Endometrium (tissue), 2 donors: ENCODE measurements around the gene CDKL5.

Source experiments
- FAIRE-seq: peaks from 2 replicates; lab custom pipeline; 2012; peaks lifted over from hg19 to GRCh38; lab: Jason Lieb, UNC
- donor health status: control.
- donor health status: control.

CDKL5 gene

DNA sequence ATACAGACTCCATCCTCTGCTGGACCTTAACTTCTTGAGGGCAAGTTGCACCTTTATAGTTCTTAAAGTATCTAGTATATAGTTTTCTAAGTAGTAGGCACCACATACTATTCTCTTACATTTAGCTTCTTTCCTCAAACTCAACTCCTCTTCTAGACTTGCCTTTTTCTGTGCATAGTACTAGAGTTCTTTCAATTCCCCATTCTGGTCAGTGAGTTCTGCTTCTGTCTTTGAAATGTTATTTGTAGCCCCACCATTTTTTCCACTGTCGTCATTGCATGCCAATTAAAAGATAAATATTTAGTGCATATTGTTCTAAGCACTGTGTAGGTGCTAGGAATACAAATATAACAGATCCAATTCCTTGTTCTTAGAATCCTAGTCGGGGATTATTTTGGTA is 31.6 kb downstream of the CDKL5 start:
- FAIRE-seq = no peak

DNA sequence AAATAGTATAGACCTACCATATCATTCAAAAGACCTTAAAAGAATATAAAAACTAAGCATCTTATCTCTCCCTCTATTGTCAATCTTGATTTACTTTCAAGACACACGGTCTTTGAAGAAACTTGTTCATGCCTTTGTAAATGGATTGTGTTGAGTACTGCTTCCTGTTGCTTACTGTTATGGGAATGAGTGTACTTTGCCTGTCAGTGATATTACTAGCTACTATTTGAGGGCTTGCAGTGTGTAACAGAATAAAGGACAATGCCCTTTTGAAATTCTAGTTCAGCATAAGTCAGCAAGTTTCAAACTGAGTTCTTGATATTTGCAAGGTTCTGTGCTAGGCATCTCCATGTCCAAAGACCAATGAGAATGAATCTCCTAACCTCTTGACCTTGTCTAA is 36.0 kb downstream of the CDKL5 start:
- no peak for FAIRE-seq

DNA sequence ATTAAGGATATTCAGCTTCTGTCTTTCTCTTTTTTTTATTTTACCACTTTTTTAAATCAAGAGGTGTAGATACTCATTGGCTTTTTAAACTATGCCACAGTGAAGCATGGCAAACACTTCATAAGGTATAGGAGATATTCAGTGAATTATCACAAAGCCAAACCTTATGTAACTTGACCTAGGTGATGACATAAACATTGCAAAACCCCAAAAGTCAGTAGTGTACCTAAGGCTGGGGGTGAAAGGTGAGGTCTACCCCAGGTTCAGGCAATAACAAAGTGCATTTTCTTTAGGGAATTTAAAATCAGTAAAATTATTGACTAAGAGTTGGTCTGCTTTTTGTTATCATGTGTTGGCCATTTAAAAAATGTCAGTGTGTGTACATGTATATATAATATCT is 39.1 kb downstream of the CDKL5 start:
- no peak for FAIRE-seq

DNA sequence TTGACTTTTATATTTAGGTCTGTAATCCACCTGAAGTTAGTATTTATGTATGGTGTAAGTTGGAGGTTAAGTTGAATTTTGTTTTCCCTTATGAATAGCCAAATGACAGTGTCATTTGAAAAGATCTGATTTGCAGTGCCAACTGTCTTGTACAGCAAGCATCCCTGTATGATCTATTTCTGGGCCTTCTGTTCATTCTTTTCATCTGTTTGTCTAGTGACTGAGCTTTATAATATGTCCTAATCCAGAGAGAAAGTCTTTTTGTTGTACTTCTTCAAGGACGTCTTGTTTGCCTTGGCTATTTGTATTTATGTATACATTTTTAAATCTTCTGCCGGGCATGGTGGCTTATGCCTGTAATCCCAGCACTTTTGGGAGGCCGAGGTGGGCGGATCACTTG is 39.6 kb downstream of the CDKL5 start:
- FAIRE-seq = no peak

DNA sequence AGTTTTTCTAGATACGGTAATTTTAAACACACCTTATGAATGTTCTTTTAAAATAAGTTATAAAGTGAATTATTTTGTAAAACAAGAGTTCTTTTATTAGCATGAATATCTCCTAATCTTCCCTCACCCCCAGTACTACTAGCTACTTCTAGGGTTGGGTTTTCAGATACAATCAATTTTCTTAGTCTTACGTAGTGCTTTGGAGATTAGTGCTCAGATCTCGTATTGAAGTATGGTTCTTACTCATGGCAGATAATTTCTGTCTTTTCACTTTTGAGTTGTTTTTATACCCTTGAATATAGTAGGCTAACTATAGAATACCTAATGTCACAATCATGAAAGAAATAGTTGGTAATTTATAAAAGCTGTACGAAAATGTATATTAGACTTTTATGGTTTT is 43.2 kb downstream of the CDKL5 start:
- FAIRE-seq = no peak

DNA sequence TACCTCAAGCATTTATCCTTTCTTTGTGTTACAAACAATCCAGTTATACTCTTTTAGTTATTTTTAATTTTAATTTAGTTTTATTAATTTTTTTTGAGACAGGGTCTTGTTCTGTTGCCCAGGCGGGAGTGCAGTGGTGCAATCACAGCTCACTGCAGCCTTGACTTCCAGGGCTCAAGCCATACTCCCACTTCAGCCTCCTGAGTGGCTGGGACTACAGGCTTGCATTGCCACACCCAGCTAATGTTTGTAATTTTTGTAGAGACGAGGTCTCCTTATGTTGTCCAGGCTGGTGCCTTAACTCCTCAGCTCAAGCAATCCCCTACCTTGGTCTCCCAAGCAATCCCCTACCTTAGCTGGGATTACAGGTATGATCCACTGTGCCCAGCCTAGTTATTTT is 45.9 kb downstream of the CDKL5 start:
- FAIRE-seq = no peak

DNA sequence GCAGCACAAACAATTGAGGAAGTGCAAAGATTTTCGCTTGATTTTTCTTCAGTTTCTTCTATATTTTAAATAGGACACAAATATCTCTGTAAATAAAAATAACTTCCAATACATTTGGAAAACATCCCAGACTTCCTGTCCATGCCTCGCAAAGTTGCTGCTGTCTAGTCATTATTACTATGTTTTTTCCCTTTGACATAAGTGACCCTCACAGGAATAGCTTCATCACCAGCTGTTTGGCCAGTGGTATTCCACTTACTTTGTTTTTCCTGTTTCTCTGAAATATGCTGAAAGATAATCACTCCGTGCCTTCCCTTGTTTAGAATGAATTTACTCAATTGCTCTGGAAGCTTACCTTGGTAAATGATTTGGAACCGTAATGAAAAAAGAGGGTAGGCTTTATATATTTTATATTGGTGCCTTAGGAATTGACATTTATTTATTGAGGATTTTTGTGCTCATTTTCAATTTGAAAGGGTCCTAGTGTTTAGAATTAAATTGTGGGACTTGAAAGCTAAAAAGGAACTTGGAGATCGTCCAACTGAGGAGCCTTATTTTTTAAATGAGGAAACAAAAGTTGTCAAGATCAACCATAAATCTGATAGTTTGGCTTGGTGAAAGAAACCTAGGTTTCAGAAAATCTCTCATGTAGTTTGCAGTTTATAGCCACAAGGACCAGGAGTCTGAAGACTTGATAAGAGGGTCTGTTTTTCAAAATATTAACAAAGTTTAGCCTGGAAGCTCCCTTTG is 65.6 kb downstream of the CDKL5 start:
- no peak for FAIRE-seq

DNA sequence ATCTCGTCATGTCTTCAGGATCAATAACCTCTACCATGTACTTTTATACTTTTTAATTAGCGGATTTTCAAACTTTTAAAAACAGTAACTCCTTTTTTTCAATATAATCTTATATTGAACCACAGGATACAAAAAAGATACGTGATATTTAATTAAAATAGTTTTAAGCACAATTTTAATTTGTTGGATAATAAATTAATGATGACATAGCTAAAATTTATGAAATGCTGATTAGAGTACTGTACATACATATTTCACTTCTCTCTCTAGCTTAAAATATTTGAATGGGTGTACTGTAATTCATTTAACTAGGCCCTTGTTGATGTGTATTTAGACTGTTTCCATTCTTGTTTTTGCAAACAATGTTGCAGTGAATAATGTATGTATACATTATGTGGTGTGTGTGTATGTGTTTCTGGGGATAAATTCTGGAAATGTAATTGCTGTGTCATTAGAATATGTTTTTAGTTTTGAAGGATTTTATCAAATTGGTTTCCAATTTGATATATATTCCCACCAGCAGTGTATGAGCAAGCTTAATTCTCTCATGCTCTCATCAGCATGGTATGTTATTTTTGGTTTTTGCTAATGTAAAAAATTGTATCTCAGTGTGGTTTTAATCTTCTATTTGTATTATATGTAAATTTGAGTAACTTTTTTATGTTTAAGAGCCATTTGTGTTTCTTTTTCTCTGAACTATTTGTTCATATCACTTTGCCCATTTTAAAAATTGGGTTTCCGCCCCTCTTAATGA is 66.4 kb downstream of the CDKL5 start:
- no peak for FAIRE-seq

DNA sequence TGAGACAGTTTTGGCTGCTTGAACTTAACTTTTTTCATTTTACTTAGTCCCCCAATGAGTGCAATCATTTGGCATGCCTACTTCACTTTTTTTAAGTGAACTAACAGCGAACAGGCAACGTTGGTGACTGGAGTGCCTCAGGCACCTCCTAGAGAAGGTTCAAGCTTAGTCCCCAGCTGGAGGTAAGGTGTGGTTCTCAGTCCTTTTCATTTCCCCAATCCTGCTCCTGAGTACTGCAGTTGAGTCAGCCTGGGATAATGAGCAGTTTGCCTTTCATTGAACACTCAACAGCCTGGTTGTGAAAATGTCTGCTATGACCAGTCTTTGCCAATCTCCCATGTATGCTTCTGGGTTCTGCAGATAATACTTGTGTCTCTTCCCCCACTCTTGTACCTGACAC is 109.5 kb downstream of the CDKL5 start:
- FAIRE-seq = no peak

DNA sequence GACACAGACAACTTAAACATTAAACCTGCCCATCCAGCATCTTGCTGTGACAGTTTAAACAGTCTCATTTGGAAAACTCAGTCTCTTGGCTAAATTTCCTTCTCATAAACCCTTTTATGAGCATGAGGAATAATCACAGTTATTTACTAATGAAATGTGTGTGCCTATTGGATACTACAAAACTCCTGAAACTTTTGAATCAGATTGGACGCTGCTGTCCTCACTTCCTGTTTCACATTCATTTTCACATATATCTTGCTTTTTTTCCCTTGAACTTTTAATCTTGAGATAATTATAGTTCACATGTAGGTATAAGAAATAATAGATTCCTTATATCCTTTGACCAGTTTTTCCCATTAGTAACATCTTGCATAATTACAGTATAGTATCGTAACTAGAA is 111.7 kb downstream of the CDKL5 start:
- no peak for FAIRE-seq

DNA sequence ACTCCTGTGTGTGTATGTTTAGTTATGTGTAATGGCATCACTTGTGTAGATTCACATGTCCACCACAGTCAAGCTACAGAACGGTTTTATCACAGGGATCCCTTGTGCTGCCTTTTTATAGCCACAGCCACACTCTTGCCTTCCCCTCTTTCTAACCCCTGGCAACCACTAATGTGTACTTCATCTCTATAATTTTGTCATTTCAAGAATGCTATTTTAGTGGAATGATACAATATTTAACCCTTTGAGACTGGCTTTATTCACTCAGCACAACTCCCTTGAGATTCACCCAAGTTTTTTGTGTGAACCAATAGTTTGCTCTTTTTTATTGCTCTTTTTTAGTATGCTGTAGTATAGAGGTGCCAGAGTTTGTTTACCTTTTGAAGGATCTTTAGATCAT is 112.1 kb downstream of the CDKL5 start:
- no peak for FAIRE-seq

DNA sequence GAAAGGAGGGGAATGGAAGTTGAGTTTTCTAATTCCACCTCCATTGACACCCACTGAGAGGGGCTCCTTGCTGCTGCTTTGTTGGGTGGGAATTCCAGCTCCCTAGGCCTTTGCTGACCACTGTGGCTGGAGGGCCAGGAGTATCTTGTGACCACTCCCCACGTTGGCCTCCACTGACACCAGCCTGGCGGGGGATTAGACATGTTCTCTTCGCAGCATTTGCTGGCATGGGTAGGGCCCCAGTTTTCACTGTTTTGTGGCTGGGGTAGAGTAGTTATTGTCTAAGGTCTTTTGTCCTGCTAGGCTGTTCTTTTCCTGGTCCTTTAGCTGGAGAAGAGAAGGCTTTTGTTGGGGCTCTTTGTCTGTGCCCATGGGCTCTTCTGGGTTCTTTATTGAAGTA is 116.7 kb downstream of the CDKL5 start:
- FAIRE-seq = no peak

DNA sequence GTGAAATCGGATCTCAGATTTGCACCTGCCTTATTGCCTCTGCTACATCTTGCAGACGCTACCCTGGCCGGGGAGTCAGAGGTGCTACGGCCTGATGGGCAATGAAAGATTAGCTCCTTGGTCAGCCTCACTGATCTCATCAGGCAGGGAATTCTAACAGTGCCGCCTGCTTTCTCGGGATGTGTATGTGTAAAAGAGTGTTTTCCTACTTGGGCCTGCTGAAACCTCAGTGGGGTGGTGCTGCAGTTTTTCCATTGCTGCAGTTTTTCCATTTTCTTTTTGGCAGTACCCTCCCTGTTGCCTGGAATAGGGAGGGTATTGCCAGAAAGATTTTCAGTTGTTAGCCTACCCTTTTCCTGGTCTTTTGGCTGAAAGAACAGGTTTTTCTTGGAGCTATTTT is 117.5 kb downstream of the CDKL5 start:
- FAIRE-seq = no peak

DNA sequence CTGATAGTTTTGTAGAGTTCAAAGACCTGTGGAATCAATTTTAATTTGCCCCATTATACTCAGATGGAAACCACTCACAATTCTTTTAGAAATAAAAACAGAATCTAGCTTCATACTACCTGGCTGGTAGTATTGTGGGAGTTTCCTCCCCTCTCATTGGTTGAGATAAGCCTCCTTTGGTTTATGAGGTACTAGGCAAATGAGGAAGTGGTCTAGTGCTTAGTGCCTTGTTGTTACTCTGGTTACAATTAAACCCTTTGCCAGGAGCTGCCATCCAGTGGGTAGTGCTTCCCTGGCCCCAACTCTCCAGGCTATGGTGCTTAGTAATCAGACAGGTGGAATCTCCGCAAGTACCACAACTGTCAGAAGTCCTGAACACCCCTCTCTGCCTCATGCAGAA is 118.3 kb downstream of the CDKL5 start:
- FAIRE-seq = no peak

DNA sequence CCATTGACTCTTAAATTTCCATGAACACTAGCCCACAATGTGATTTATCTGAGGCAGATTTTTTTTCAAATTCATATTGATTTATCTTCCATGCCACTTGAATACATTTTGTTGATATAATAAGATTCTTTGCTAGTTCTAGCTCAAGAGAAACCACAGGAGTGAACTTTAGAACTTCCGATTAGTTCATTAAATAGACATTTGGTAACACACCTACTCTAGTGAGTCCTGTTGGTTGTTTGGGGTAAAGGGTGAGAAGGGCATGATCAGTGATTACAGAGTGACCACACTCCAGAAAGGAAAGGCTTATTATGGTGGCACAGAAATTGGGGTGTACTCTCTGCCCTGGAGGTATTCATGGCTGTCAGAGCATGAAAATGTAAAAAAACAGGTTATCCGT is 120.4 kb downstream of the CDKL5 start:
- FAIRE-seq = no peak

DNA sequence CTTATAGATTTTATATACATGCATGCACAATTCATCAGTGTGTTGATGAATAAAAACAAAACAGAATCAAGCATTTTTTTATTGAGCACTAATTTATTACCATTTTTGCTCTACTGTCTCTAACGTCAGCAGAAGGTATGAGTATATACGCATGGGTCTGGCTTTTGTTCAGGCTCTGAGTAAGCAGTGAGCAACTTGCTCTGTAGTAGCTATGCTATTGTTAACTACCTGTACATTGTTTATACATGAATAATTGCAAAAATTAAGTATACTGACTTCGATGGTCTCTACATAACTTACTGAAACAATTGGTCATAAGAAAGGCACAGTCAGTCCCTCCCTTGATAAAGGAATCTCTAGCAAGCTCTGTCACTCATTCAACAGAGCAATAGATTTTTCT is 123.6 kb downstream of the CDKL5 start:
- FAIRE-seq = no peak

DNA sequence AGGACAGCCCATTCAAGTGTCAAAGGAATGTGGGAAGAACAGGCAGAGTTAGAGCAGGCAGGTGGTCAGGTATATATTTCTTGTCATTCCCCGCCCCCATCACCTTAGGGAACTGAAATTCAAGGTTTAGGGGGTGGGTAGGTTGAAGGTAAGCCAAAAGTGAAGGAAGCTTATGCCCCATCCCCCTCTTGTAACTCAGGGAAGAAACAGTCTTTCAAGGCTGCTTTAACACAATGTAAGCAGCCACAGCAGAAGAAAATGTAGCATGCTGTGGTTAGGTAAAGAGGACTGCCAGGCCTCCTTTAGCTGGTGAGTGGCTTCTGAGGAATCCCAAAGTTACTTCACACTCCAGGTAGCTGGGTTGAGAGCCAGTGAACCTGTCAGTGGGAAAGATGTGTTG is 124.2 kb downstream of the CDKL5 start:
- FAIRE-seq = no peak

DNA sequence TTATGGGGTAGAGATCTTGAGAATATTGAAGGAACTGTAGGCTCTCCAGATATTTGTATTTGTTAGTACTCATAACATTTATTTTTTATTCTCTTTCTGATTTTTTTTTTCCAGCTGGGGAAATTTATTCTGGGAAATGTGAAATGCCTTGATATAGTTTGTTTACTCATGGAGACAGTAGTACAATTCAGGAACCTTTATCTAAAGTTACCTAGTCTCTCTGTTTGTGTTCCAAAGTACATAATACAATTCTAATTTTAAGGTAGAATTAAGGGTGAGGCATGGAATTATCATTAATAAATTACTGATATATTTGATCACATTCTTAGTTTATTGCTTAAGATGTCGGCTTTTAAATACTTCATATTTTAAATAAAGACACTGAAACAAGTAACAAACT is 132.5 kb downstream of the CDKL5 start:
- FAIRE-seq = no peak

DNA sequence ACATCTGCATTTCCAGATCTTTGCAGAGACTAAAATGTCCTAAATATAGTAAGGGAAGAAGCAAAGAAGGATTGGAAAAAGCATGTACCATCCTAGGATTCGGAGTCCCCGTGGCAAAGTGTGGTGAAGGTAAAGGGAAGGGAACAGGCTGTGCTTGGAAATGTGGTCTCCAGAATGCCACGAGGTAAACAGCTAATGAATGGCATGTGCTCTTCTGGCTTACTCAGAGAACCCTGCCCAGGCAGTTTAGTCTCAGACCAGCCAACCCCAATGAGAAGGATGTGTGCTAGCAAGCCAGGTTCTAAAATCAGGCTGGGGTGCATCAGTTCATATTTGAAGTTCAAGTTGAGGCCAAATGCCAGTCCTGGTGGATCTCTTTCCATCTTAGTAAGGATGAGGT is 133.4 kb downstream of the CDKL5 start:
- no peak for FAIRE-seq

DNA sequence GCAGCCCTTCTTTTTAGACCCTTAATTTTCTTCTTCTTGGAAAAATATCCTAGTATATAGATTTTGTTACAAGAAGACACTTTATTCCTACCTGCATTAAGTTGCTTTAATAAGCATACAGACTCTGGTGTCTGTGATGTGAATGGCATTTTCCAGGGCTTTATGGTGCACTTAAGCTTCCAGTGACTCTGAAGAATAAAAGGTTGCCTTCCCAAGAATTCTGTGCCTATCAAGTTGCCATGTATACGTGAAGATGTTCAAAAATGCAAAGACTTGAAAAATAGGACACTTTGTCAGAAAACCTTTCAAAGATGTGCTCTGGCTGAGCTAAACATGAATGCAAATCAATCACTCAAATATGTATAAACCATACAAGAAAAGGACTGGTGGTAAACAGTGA is 135.6 kb downstream of the CDKL5 start:
- FAIRE-seq = no peak

DNA sequence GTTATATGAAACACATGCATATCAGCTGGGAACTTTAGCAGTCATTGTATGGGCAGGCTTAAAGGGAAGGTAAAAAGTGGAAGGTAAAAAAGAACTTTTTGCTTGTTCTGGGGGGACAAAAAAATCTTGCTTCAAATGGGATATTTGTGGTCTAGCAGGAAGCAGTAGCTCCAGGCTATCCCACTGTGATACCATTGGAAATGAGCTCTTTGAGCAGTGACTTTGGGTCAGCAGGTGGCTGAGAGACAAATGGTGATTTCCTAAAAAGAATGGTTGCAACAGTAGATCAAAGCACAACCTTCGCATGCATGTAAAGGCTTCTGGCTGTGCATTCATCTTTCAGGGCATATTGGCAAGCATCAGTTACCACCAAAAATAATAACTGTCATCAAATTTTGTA is 140.3 kb downstream of the CDKL5 start:
- FAIRE-seq = no peak

DNA sequence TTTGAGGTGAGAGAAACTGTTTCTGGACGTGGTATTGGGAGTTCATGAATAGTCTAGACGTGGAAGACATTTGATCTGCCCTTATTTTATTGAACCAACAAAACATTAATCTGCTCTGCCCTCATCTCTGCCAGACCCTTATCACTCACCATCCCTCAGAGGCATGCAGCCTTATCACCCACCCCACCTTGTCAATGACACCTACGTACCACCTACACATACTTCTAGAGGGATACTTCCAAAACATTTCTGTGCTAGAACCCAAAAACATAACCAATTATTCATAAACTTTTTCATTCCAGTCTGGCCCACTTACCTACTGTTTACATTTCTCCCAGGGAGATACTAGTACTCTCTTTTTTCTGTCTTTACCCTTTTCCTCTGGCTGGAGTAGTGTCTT is 141.3 kb downstream of the CDKL5 start:
- no peak for FAIRE-seq

DNA sequence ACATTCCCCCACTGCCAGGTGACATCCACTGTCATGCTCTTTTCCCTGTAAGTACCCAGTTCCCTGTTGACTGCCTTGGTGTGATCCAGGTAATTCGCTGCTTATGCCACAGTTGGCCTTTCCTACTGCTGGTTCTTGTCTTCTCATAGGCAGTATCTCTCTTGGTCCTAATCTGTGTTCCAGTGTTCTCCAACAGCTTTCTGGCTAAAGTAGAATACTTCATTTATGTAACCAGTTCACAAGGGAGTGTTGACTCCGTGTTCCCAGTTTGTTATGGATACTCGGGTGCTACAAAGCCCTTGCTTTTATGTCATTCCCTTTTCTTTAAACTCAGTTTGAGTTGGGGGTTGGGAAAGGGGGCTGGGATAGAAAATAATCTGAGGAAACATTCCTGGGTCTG is 148.1 kb downstream of the CDKL5 start:
- no peak for FAIRE-seq

DNA sequence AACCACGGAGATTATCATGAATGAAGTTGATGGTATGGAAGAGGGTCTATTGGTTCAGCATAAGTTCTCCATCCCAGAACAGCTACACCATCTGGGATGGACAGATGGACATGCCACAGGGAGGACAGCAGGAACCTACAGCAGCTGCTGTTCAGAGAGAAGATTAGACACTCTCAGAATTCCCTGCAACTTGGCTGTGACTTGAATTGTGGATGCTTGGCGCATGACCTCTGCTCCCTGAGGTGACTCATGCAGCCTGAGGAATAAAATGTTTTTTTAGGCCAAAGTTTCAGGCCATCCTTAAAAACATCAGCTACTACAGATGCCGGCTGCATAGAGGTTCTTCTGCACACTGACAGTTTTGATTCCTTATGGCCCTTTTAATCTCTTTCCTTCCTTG is 149.2 kb downstream of the CDKL5 start:
- no peak for FAIRE-seq
